Natural killer cell (primary cell): ENCODE measurements around the gene C2orf66. TPM values are rescaled to one million over a fixed set of nuclear protein-coding genes. Genes with fewer than 3 reads are reported as not detected.

Experiments
- ATAC-seq, 3 donors: fragments of 150-1000 bp in 2 of 3; fragments of 200-7000 bp in 1 of 3; cut with Tn5 transposase; 1 replicate in 1 of 3; 2 replicates in 2 of 3; pipeline ENCODE4 v1.10.0; 2021; ENCODE audit warnings: mild to moderate bottlenecking in 2 of 3, moderate library complexity in 2 of 3
- DNase-seq, 2 donors: peaks; one replicate each; pipeline versions ENCODE4 v3.0.0 to v3.0.0-alpha.2; 2013 to 2021; ENCODE audit warnings: mixed read lengths in 1 of 2
- H3K27ac ChIP-seq: one replicate; pipeline ENCODE4 v1.5.1; 2013; ENCODE audit warnings: mild to moderate bottlenecking, low read length
- H3K27me3 ChIP-seq: one replicate; pipeline ENCODE4 v1.6.1; 2013; ENCODE audit warnings: low read length; ENCODE audit not compliant: control insufficient read depth, insufficient read depth
- H3K36me3 ChIP-seq: one replicate; pipeline ENCODE4 v1.6.1; 2013; ENCODE audit warnings: low read length; ENCODE audit not compliant: control insufficient read depth, insufficient read depth
- H3K4me1 ChIP-seq: one replicate; pipeline ENCODE4 v1.6.1; 2013; ENCODE audit warnings: low read length; ENCODE audit not compliant: control insufficient read depth, insufficient read depth
- H3K4me3 ChIP-seq: one replicate; pipeline ENCODE4 v1.5.1; 2013; ENCODE audit warnings: low read length
- H3K9me3 ChIP-seq: one replicate; pipeline ENCODE4 v1.6.1; 2013; ENCODE audit warnings: low read length; ENCODE audit not compliant: control insufficient read depth, insufficient read depth
- H3K27ac Mint-ChIP-seq, 2 donors: one replicate each; pipeline ENCODE4 v1.8.0; 2022; ENCODE audit warnings: mild to moderate bottlenecking in 2 of 2, mixed read lengths in 2 of 2, moderate library complexity in 1 of 2
- H3K27me3 Mint-ChIP-seq, 2 donors: one replicate each; pipeline ENCODE4 v1.8.0; 2022; ENCODE audit warnings: low read depth in 2 of 2, mixed read lengths in 2 of 2
- H3K36me3 Mint-ChIP-seq: one replicate; pipeline ENCODE4 v1.8.0; 2022; ENCODE audit warnings: mixed read lengths
- H3K4me1 Mint-ChIP-seq, 2 donors: one replicate each; pipeline ENCODE4 v1.8.0; 2022; ENCODE audit warnings: mixed read lengths in 2 of 2
- H3K4me3 Mint-ChIP-seq: one replicate; pipeline ENCODE4 v1.8.0; 2022; ENCODE audit warnings: mild to moderate bottlenecking, moderate library complexity, mixed read lengths
- H3K9me3 Mint-ChIP-seq, 2 donors: one replicate each; pipeline ENCODE4 v1.8.0; 2022; ENCODE audit warnings: mixed read lengths in 2 of 2
- CTCF ChIP-seq: fragments of 200-600 bp; IDR thresholded peaks from one replicate; pipeline ENCODE4 v1.8.0; 2022; ENCODE audit warnings: antibody characterized with exemption
- WGBS: methylation state at CpG from one replicate; pipeline ENCODE4 v1.1.7; 2013; ENCODE audit warnings: missing lambda C conversion rate; ENCODE audit not compliant: insufficient coverage; 5-methylcytosine and 5-hydroxymethylcytosine counted together
- intact Hi-C: fragments of 100-400 bp; cut with micrococcal nuclease; formaldehyde crosslinking; loops from one replicate; pipeline ENCODE4 v1.14.2; 2022
- total RNA-seq, 4 donors: library from RNA; stranded (reverse); fragments of 120-200 nt in 1 of 4; gene quantifications; one replicate each; pipeline versions ENCODE4 v1.2.3 to v1.2.4, GENCODE V29; 2013 to 2022

Gene C2orf66
- total RNA-seq, 3 donors from 2014 or later (not counting 1 experiment from before 2014, with no cell fraction given) = not detected

GRCh38 chr2:196851088-196851487 lies 41.9 kb upstream of the C2orf66 start:
- no peaks in the 10 kb centered on the region for H3K4me1 ChIP-seq
- intact Hi-C loops = no loop called here
- no peaks in the 10 kb centered on the region for H3K9me3 ChIP-seq
- H3K27me3 Mint-ChIP-seq = no peaks in the 10 kb centered on the region
- no peaks in the 10 kb centered on the region for H3K27me3 ChIP-seq
- no peaks in the 10 kb centered on the region for H3K36me3 ChIP-seq
- WGBS = 54% methylated on average over 1 of the region's 1 CpG
- no peaks in the 10 kb centered on the region for H3K36me3 Mint-ChIP-seq
- TF ChIP-seq CTCF = no peak
- no peak for DNase-seq
- no peaks in the 10 kb centered on the region for H3K9me3 Mint-ChIP-seq
- no peak overlapping the region for H3K4me3 Mint-ChIP-seq
- peak in 1 of 3 donors; percentile 26 for ATAC-seq
- H3K27ac Mint-ChIP-seq = no peak overlapping the region
- peaks cover 3 to 5% of the 10 kb centered on the region in 2 donors for H3K4me1 Mint-ChIP-seq
- H3K27ac ChIP-seq = no peak overlapping the region
- no peak overlapping the region for H3K4me3 ChIP-seq

GRCh38 chr2:196849895-196850294 lies 40.7 kb upstream of the C2orf66 start:
- H3K27ac Mint-ChIP-seq = no peak overlapping the region
- intact Hi-C loops = no loop called here
- H3K4me1 Mint-ChIP-seq = peaks cover 12 to 14% of the 10 kb centered on the region in 2 donors
- H3K9me3 ChIP-seq = no peaks in the 10 kb centered on the region
- no peaks in the 10 kb centered on the region for H3K9me3 Mint-ChIP-seq
- H3K4me1 ChIP-seq = no peaks in the 10 kb centered on the region
- no peak overlapping the region for H3K27ac ChIP-seq
- no peak overlapping the region for H3K4me3 ChIP-seq
- no peaks in the 10 kb centered on the region for H3K27me3 ChIP-seq
- DNase-seq (peak in 1 of 2 donors; percentile 6), ATAC-seq (no peak)
- H3K27me3 Mint-ChIP-seq = no peaks in the 10 kb centered on the region
- H3K4me3 Mint-ChIP-seq = no peak overlapping the region
- no peak for TF ChIP-seq CTCF
- H3K36me3 Mint-ChIP-seq = no peaks in the 10 kb centered on the region
- H3K36me3 ChIP-seq = no peaks in the 10 kb centered on the region

GRCh38 chr2:196846295-196846694 lies 37.1 kb upstream of the C2orf66 start:
- Histone ChIP-seq H3K4me1 (no peaks in the 10 kb centered on the region), H3K4me3 (no peak overlapping the region), H3K36me3 (no peaks in the 10 kb centered on the region), H3K9me3 (no peaks in the 10 kb centered on the region), H3K27me3 (no peaks in the 10 kb centered on the region), H3K27ac (no peak overlapping the region)
- Mint-ChIP-seq H3K4me3 (no peak overlapping the region), H3K36me3 (no peaks in the 10 kb centered on the region), H3K27ac (peak overlapping the region; percentile 23 to 75), H3K4me1 (peaks cover 12 to 14% of the 10 kb centered on the region in 2 donors), H3K27me3 (no peaks in the 10 kb centered on the region), H3K9me3 (no peaks in the 10 kb centered on the region)
- DNase-seq = no peak
- no peak for TF ChIP-seq CTCF
- no peak for ATAC-seq
- intact Hi-C loops = no loop called here

GRCh38 chr2:196845371-196845770 lies 36.2 kb upstream of the C2orf66 start:
- H3K4me1 Mint-ChIP-seq = peaks cover 12 to 14% of the 10 kb centered on the region in 2 donors
- H3K27me3 Mint-ChIP-seq = no peaks in the 10 kb centered on the region
- peak; percentile 55 to 72 (median 61) for ATAC-seq
- Histone ChIP-seq H3K36me3 (no peaks in the 10 kb centered on the region), H3K4me1 (no peaks in the 10 kb centered on the region), H3K4me3 (no peak overlapping the region), H3K27ac (no peak overlapping the region), H3K9me3 (no peaks in the 10 kb centered on the region), H3K27me3 (no peaks in the 10 kb centered on the region)
- WGBS = no CpG with 5 or more reads among the region's 3 CpGs
- intact Hi-C loops = no loop called here
- H3K9me3 Mint-ChIP-seq = no peaks in the 10 kb centered on the region
- H3K36me3 Mint-ChIP-seq = no peaks in the 10 kb centered on the region
- no peak for DNase-seq
- H3K27ac Mint-ChIP-seq = peak overlapping the region; percentile 23 to 75
- TF ChIP-seq CTCF = no peak
- H3K4me3 Mint-ChIP-seq = peak overlapping the region; percentile 21
